Measurements from ENCODE around the gene COASY.

DNA sequence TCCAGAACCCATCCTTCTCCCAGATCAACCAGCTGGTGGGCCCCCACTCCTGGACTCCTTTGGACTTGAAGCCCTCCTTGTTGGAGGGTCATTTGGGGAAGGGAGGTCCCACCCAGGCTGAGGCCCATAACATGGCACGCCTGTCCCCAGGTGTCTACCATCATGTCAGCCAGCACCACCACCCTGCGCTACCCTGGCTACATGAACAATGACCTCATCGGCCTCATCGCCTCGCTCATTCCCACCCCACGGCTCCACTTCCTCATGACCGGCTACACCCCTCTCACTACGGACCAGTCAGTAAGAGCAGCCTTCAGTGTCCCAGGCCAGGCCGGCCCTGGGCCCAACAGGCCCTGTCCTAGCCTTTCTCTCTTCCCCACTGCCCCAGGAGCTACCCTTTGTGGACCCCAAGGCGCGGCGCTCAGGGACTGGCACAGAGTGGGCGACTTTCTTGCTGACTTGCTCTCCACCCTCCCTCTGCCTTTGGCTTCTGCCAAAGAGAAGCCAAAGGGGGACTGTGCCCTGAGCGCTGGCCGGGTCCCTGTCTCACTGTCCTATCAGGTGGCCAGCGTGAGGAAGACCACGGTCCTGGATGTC, 51.8 kb downstream of the COASY start:
- TF ChIP-seq EZH2 (IDR thresholded peaks at IDR 0.05; ENCODE audit: borderline replicate concordance, low read depth, low read length, severe bottlenecking): no peak
- TF ChIP-seq, protein P1, sequence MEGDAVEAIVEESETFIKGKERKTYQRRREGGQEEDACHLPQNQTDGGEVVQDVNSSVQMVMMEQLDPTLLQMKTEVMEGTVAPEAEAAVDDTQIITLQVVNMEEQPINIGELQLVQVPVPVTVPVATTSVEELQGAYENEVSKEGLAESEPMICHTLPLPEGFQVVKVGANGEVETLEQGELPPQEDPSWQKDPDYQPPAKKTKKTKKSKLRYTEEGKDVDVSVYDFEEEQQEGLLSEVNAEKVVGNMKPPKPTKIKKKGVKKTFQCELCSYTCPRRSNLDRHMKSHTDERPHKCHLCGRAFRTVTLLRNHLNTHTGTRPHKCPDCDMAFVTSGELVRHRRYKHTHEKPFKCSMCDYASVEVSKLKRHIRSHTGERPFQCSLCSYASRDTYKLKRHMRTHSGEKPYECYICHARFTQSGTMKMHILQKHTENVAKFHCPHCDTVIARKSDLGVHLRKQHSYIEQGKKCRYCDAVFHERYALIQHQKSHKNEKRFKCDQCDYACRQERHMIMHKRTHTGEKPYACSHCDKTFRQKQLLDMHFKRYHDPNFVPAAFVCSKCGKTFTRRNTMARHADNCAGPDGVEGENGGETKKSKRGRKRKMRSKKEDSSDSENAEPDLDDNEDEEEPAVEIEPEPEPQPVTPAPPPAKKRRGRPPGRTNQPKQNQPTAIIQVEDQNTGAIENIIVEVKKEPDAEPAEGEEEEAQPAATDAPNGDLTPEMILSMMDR (IDR thresholded peaks at IDR 0.05; ENCODE audit: borderline replicate concordance, extremely low read depth, low read length, poor library complexity, severe bottlenecking): no peak

All from DND-41 (cell line).